HG03108 (cell line): ENCODE measurements around the gene C17orf114.

Source experiments
- ATAC-seq: cut with Tn5 transposase; IDR thresholded peaks from one replicate; pipeline ENCODE4 v1.9.1; 2021; ENCODE audit warnings: moderate library complexity; ENCODE audit not compliant: unreplicated experiment

The C17orf114 gene

GRCh38 chr17:4802228-4802627, at the start of gene C17orf114:
Gene C17orf114, minus strand, starts transcription at chr17:4802328.
- no peak for ATAC-seq

GRCh38 chr17:4851084-4851483, 49.0 kb upstream of the C17orf114 start:
- ATAC-seq, result no peak

GRCh38 chr17:4850246-4850645, 48.1 kb upstream of the C17orf114 start:
- ATAC-seq, result no peak

- no peak for ATAC-seq
These were observed 46.9 kb upstream of the C17orf114 start for GRCh38 chr17:4849011-4849536.

- ATAC-seq, result no peak
These were observed 44.7 kb upstream of the C17orf114 start for GRCh38 chr17:4846635-4847390.

GRCh38 chr17:4845118-4845517, 43.0 kb upstream of the C17orf114 start:
- no peak for ATAC-seq

- ATAC-seq, result no peak
These were observed 41.3 kb upstream of the C17orf114 start for GRCh38 chr17:4843321-4844000.

- no peak for ATAC-seq
These were observed 40.2 kb upstream of the C17orf114 start for GRCh38 chr17:4842376-4842775.

GRCh38 chr17:4840893-4841242, 38.7 kb upstream of the C17orf114 start:
- ATAC-seq, result no peak

GRCh38 chr17:4839965-4840892, 38.1 kb upstream of the C17orf114 start:
- ATAC-seq, result no peak

GRCh38 chr17:4839221-4839620, 37.1 kb upstream of the C17orf114 start:
- ATAC-seq, result no peak

- ATAC-seq, result no peak
These were observed 36.2 kb upstream of the C17orf114 start for GRCh38 chr17:4838309-4838785.

- no peak for ATAC-seq
These were observed 35.6 kb upstream of the C17orf114 start for GRCh38 chr17:4837471-4838308.

GRCh38 chr17:4836221-4836620, 34.1 kb upstream of the C17orf114 start:
- no peak for ATAC-seq

GRCh38 chr17:4834681-4835020, 32.5 kb upstream of the C17orf114 start:
- no peak for ATAC-seq

- ATAC-seq, result no peak
These were observed 32.0 kb upstream of the C17orf114 start for GRCh38 chr17:4833941-4834680.

GRCh38 chr17:4833178-4833940, 31.2 kb upstream of the C17orf114 start, which contains the start of gene MINK1:
Gene MINK1, plus strand, starts transcription at chr17:4833340. Its CDS starts 244 bp downstream, at chr17:4833584.
- peak; percentile 89 for ATAC-seq

GRCh38 chr17:4832829-4833177, 30.7 kb upstream of the C17orf114 start:
- peak; percentile 3 for ATAC-seq

- ATAC-seq, result no peak
These were observed 25.3 kb upstream of the C17orf114 start for GRCh38 chr17:4827399-4827798.
